ENCODE data around the gene CCND1. TPM values are rescaled to one million over a fixed set of nuclear protein-coding genes. Genes with fewer than 3 reads are reported as not detected.

Gene CCND1
- total and polyA plus RNA-seq, 9 of the 15 experiments (the other 6 are each of a cell fraction or from before 2014, with no cell fraction given), result 0.04 to 23.3 (median 3.8) TPM

DNA sequence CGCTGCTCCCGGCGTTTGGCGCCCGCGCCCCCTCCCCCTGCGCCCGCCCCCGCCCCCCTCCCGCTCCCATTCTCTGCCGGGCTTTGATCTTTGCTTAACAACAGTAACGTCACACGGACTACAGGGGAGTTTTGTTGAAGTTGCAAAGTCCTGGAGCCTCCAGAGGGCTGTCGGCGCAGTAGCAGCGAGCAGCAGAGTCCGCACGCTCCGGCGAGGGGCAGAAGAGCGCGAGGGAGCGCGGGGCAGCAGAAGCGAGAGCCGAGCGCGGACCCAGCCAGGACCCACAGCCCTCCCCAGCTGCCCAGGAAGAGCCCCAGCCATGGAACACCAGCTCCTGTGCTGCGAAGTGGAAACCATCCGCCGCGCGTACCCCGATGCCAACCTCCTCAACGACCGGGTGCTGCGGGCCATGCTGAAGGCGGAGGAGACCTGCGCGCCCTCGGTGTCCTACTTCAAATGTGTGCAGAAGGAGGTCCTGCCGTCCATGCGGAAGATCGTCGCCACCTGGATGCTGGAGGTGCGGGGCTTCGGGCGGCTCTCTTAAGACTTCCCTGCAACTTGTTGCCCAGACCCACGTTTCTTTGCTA, at the start of gene CCND1 (continued):
- TF ChIP-seq BDP1 (IDR thresholded peaks at IDR 0.05; ENCODE audit: insufficient read depth, insufficient read length), result no peak
- no peak for TF ChIP-seq DMBX1 (CRISPR knock-in tag; IDR thresholded peaks at IDR 0.05; ENCODE audit: borderline replicate concordance)
- TF ChIP-seq, protein P1, sequence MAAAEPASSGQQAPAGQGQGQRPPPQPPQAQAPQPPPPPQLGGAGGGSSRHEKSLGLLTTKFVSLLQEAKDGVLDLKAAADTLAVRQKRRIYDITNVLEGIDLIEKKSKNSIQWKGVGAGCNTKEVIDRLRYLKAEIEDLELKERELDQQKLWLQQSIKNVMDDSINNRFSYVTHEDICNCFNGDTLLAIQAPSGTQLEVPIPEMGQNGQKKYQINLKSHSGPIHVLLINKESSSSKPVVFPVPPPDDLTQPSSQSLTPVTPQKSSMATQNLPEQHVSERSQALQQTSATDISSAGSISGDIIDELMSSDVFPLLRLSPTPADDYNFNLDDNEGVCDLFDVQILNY (CRISPR knock-in tag; IDR thresholded peaks at IDR 0.05), result no peak
- TF ChIP-seq ZC3H4 (CRISPR knock-in tag; IDR thresholded peaks at IDR 0.05; ENCODE audit: borderline replicate concordance), result no peak
- no peak for TF ChIP-seq DEAF1 (CRISPR knock-in tag; IDR thresholded peaks at IDR 0.05)
- peak; percentile 45 for TF ChIP-seq SUPT5H (IDR thresholded peaks at IDR 0.05)
- no peak for TF ChIP-seq E4F1 (CRISPR knock-in tag; IDR thresholded peaks at IDR 0.05; ENCODE audit: borderline replicate concordance)
- no peak for TF ChIP-seq CBX1 (IDR thresholded peaks at IDR 0.05; ENCODE audit: low read depth)
- TF ChIP-seq FOXA3 (CRISPR knock-in tag; conservative IDR thresholded peaks at IDR 0.05 in 1 of 2, IDR thresholded peaks at IDR 0.05 in 1 of 2), result no peak
- no peak for TF ChIP-seq KAT2B (IDR thresholded peaks at IDR 0.05; ENCODE audit: low read depth, low read length)
- no peak for TF ChIP-seq ZNF140 (CRISPR knock-in tag; IDR thresholded peaks at IDR 0.05)
- 0 out of 2 replicates have a peak, but pooled peaks have one; percentile 4 for TF ChIP-seq CXXC5 (CRISPR knock-in tag; IDR thresholded peaks at IDR 0.05)
- TF ChIP-seq NRF1 (conservative IDR thresholded peaks at IDR 0.05 in 1 of 2, IDR thresholded peaks at IDR 0.05 in 1 of 2), result peak; percentile 34 to 56; a peak in 2 of 4 replicates
- TF ChIP-seq, protein P2, sequence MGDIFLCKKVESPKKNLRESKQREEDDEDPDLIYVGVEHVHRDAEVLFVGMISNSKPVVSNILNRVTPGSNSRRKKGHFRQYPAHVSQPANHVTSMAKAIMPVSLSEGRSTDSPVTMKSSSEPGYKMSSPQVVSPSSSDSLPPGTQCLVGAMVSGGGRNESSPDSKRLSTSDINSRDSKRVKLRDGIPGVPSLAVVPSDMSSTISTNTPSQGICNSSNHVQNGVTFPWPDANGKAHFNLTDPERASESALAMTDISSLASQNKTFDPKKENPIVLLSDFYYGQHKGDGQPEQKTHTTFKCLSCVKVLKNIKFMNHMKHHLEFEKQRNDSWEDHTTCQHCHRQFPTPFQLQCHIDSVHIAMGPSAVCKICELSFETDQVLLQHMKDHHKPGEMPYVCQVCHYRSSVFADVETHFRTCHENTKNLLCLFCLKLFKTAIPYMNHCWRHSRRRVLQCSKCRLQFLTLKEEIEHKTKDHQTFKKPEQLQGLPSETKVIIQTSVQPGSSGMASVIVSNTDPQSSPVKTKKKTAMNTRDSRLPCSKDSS (IDR thresholded peaks at IDR 0.05; ENCODE audit: low read depth, partially characterized antibody), result no peak
- no peak for TF ChIP-seq ILF3 (IDR thresholded peaks at IDR 0.05; ENCODE audit: borderline replicate concordance)
- no peak for TF ChIP-seq BMI1 (IDR thresholded peaks at IDR 0.05; ENCODE audit: low read length)
- no peak for TF ChIP-seq ELK1 (CRISPR knock-in tag; IDR thresholded peaks at IDR 0.05)
- TF ChIP-seq KDM1A (IDR thresholded peaks at IDR 0.05), result no peak
- TF ChIP-seq, protein P3, sequence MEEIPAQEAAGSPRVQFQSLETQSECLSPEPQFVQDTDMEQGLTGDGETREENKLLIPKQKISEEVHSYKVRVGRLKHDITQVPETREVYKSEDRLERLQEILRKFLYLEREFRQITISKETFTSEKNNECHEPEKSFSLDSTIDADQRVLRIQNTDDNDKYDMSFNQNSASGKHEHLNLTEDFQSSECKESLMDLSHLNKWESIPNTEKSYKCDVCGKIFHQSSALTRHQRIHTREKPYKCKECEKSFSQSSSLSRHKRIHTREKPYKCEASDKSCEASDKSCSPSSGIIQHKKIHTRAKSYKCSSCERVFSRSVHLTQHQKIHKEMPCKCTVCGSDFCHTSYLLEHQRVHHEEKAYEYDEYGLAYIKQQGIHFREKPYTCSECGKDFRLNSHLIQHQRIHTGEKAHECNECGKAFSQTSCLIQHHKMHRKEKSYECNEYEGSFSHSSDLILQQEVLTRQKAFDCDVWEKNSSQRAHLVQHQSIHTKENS (CRISPR knock-in tag; IDR thresholded peaks at IDR 0.05), result no peak
